SIG-M5 (cell line): ENCODE data around the gene MRPS16.
"Not testable (repeated sequence)": the region's sequence is repeated elsewhere in the genome, so short reads cannot be mapped to it uniquely, and the experiment has no call there.

Experiments
- DNase-seq: peaks from one replicate; lab custom pipeline; 2025; lab: John Stamatoyannopoulos, UW

The MRPS16 gene

GRCh38 chr10:73252445-73253224 lies at the start of gene MRPS16:
MRPS16 (minus strand) TSS chr10:73252644; CDS start chr10:73252482, 162 bp downstream.
- DNase-seq = peak; percentile 86

DNA sequence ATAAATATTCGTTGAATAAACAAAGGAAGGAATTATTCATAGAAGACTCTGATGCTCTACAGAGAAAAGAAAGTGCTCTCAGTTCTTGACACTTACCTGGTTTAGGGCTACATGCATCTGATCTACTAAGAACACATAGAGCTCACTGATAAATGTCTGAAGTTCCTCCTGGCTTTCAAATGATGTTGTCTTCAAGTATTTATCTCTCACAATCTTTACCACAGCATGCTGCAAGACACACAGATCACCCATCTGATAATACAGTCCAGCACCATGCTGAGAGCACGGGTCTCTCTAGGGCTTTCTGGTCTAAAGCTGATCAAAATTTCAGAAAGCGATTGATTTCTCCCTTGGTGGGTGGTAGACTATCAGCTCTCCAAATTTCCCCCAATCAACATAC lies 44.5 kb upstream of the MRPS16 start:
- no peak for DNase-seq

DNA sequence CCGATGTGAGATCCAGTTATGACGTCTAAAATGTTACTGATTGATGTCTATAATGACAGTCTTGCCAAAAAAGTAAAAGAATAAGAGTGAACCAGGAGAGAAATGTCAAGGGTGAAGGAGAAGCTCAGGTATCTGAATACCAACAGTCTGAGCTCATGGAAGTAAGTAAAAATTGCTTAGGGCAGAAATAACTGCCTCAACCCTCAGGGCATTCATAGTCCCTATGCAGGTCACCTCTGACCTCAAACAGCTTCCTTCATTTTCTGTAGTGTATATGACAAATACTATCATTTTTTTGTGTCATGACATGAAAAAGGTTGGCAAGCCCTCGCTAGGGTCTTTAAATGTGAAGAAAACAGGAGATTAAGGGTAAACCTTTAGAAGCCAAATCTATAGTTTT lies 41.0 kb upstream of the MRPS16 start:
- DNase-seq = no peak

GRCh38 chr10:73289958-73290357 lies 37.5 kb upstream of the MRPS16 start:
- no peak for DNase-seq

GRCh38 chr10:73287441-73287840 lies 35.0 kb upstream of the MRPS16 start:
- DNase-seq = peak; percentile 4

DNA sequence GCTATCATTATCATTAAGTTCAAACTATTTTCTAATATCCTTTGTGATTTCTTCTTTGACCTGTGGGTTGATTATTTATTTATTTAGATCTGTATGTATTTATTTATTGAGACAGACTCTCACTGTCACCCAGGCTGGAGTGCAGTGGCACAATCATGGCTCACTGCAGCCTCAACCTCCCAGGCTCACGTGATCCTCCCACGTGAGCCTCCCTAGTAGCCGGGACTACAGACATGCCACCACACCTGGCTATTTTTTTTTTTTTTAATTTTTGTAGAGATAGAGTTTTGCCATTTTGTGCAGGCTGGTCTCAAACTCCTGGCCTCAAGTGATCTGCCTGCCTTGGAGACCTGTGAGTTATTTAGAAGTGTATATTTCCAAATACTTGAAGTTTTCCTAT lies 28.7 kb upstream of the MRPS16 start:
- DNase-seq = no peak

GRCh38 chr10:73264423-73264822 lies 12.0 kb upstream of the MRPS16 start:
- no peak for DNase-seq

- DNase-seq = no peak
Observed at GRCh38 chr10:73263693-73264347, 11.4 kb upstream of the MRPS16 start.

DNA sequence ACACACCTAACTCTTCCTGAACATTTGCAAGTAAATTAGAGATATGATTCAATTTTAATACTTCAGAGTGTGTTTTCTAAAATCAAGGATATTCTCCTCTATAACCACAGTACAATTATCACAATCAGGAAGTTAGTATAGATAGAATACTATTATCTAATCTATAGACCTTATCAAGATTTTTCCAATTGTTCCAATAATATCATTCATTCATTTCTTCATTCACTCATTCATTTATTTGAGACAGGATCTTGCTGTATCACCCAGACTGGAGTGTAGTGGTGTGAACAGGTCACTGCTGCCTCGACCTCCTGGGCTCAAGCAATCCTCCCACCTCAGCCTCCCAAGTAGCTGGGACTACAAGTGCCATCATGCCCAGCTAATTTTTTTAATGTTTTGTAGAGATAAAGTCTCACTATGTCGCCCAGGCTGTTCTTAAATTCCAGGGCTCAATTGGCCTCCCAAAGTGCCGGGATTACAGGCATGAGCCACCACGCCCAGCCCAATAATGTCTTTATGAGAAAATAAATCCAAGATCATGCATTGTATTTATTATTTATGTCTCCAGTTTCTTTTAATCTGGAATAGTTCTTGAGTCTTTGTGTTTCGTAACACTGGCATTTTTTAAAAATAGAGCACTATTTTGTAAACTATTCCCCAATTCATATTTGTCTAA lies 10.6 kb upstream of the MRPS16 start:
- DNase-seq = no peak

GRCh38 chr10:73262105-73262730 lies 9.8 kb upstream of the MRPS16 start:
- no peak for DNase-seq

- no peak for DNase-seq
Observed at GRCh38 chr10:73261362-73261995, 9.0 kb upstream of the MRPS16 start.

- not testable (repeated sequence) for DNase-seq
Observed at GRCh38 chr10:73258612-73259011, 6.2 kb upstream of the MRPS16 start.

DNA sequence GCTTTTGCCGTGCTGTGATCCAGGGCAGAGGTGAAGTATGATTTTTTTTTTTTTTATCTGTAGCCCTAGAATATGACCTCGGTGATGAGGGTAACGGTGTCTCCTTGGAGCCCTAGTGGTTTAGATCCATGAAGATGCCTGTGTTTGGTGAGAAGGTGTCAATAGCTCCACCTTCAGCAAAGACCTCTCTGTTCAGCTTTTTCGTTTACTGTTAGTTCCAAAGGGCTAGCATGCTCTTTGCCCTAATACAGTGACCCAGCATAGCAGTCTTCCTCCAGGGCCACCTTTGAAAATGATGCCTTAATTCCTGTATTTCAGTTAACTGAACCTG lies 746 bp upstream of the MRPS16 start:
- no peak for DNase-seq

DNA sequence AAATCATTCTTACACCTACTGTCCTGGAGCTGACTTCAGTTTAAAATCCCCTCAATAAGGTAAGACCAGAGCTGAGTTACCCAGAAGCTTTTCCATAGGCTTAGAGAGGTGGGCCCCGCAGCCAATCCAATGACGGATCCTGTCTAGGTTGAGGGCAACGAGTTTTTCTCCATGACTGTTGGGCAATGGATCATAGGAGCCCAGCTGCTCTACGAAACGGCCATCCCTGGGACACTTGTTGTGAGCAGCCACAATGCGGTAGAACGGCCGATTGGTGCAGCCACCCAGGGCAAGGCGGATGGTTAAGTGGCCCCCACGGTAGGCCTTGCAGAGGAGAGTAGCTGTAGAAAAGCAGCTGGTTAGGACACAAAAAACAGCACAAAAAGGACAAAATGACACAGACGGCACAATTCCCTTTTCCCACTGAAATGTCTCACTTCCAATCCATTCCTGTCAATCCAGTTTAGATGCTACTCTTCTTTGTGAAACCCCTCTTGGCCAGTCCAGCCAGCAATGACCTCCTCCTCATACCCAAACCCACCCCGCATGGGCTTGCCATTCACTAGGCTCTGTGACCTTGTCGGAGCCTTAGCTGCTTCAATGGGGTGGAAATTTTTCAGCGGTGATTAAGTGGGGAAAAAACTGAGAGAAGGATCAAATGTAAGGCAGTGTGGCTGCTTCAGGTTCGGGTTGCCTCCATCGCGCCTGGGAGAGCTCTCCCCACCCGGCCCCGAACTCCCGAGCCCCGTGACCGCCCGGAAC lies 580 bp downstream of the MRPS16 start:
- no peak for DNase-seq

- DNase-seq = no peak
Observed at GRCh38 chr10:73248259-73248724, 4.2 kb downstream of the MRPS16 start.

DNA sequence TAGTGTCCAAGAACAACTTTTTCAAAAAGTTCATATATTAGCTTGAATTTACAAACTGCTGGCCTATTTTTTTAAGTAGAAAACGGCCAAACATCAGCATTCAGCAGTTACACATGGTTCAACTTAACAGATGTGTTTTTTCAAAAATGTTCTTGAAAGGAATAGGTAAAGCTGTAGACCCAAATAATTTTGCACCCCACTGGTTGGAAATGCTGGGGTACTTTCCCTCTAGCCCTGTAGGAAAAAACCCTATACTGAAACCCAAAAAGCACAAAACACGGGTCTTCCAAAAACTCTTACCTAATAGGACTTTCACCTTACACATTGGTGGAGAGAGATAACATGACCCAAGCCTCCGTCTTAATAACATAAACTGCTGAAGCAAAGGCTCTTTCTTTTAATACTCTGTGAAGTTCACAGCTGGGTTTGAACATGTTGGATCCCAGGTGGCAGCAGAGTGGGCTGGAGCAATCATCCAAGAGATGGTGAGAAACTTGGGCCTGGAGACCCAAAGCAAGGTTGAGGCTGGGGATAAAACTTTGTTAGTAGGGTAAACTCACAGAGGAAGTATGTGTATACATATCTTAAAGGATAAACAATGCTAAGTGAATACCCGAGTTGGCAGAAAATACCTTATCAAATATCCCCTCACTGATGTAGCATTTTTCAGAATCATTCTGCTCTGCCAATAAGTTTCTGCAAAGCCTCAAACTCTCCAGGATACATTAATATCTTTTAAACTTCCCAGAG lies 4.8 kb downstream of the MRPS16 start:
- no peak for DNase-seq

DNA sequence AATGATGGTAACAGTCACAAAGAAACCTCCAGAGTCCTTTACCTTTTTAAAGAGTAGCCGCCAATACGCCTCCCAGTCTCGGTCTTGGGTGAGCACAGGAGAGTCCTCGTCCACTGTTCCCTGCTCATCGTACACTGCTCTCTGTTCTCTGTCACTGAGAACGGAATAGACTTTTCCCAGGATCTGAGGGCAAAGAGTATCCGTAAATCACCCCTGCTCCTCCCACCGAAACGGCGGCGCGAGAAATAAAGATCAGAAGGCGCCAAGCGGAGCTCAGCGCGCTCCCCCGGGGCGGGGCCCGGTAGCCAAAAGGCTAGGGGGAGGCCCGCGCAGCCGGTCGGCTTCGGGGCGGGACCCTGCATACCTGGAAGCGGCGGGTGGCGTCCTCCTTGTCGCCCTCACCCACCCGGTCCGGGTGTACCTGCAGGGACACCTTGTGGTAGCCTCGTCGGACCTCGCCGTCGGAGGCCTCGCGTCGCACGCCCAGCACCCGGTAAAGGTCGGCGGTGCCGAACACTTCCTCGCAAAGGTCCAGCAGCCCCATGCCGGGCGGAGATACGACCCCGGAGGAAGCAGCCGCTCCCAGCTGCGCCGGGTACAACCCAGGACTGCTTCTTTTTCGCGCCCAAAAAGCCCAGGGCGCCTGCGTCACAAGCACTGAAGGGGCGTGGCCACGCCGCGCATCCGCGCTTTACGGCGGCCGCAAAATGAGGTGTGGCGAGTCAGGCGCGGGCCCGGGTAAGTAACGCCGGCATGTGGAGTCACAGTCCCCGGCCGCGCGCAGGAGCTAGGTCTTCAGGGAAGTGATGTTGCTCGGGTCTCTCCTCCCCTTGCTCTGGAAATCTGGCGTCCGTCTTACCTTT lies 5.6 kb downstream of the MRPS16 start, which contains the start of gene DNAJC9:
Gene DNAJC9 (minus strand): TSS at position 610 of the 863 bp plus-strand sequence. CDS start 66 bp downstream, at position 544.
- DNase-seq = peak; percentile 62

- DNase-seq = no peak
Observed at GRCh38 chr10:73246322-73246645, 6.2 kb downstream of the MRPS16 start.

DNA sequence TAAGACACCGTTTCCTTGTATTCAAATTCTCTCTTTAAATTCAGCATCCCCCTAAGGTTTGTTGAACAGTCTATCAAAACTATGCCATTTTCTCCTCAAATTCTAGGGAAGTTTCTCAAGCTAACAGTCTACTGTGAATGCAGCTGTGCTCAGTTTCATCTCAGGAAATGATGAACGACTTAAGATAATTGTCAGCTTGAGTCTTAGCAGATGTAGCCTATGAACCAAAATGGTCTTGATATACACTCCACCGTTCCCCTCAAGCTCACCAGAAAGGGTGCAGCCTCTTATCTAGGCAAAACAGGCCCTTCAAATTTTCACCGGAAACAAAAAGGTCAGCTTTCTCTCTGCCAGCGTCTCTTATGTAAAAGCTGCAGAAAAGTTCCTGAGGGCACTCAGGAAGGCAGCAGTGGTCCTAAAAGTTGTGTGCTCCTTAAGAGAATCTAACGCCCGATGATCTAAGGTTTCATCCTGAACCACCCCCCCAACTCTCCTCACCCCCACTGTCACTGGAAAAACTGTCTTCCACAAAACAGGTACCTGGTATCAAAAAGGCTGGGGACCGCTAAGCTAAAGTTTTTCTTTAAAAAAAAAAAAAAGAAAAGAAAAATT lies 7.5 kb downstream of the MRPS16 start:
- DNase-seq = no peak
